Activated gamma-delta T cell (primary cell): ENCODE measurements around the gene HNRNPM.
"Not testable (repeated sequence)": the region's sequence is repeated elsewhere in the genome, so short reads cannot be mapped to it uniquely, and the experiment has no call there.

Source experiments
- DNase-seq: peaks from one replicate; lab custom pipeline; 2025; lab: John Stamatoyannopoulos, UW

The HNRNPM gene

GRCh38 chr19:8426283-8426682 is 18.5 kb upstream of the HNRNPM start:
- no peak for DNase-seq

DNA sequence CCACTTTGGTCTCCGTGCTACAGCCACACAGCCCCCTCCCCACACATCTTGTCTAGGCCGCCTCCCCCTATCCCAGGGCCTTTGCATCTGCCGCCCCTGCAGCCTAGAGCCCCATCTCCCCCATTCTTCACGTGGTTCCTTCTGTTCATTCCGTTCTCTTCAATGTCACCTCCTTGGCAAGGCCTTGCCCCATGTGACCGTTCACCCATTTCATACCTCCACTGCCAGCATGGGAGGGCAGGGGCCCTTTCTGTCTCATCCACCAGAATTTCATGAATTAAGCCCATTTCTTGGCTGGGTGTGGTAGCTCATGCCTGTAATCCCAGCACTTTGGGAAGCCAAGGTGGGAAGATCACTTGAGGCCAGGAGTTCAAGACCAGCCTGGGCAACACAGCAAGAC is 15.7 kb upstream of the HNRNPM start:
- no peak for DNase-seq

- DNase-seq: no peak
Measured at GRCh38 chr19:8429826-8430225, 14.9 kb upstream of the HNRNPM start.

DNA sequence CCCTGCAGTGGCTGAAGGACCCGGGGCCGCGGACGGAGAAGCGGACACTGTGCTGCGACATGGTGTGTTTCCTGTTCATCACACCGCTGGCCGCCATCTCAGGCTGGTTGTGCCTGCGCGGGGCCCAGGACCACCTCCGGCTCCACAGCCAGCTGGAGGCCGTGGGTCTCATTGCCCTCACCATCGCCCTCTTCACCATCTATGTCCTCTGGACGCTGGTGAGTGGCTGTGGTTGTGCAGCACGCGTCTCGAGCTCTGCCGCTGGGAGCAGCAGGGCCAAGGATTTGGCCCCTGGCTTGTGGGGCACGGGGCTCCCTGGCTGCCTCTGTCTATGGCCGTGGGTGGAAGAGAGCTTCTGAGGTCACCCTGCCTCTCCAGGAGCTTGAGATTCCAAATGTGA is 14.1 kb upstream of the HNRNPM start:
- DNase-seq: no peak

- no peak for DNase-seq
Measured at GRCh38 chr19:8438236-8438635, 6.5 kb upstream of the HNRNPM start.

- DNase-seq: no peak
Measured at GRCh38 chr19:8441725-8442544, 2.8 kb upstream of the HNRNPM start.

DNA sequence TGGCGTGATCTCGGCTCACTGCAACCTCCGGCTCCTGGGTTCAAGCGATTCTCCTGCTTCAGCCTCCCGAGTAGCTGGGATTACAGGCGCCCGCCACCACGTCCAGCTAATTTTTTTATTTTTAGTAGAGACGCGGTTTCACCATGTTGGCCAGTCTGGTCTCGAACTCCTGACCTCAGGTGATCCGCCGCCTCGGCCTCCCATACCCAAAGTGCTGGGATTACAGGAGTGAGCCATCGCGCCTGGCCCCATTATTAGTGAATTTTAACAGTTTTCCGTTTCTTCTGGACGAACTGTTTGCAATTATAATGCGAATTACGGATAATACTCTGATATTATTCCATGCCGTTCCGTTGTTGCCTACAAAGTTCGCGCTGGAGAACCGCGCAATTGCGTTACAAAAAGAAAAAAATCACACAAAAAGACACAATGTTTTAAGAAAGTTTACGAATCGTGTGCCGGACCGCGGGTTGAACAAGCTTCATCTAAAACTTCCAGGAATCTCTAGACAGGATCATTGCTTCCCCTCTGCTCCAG is 567 bp upstream of the HNRNPM start:
- not testable (repeated sequence) for DNase-seq

DNA sequence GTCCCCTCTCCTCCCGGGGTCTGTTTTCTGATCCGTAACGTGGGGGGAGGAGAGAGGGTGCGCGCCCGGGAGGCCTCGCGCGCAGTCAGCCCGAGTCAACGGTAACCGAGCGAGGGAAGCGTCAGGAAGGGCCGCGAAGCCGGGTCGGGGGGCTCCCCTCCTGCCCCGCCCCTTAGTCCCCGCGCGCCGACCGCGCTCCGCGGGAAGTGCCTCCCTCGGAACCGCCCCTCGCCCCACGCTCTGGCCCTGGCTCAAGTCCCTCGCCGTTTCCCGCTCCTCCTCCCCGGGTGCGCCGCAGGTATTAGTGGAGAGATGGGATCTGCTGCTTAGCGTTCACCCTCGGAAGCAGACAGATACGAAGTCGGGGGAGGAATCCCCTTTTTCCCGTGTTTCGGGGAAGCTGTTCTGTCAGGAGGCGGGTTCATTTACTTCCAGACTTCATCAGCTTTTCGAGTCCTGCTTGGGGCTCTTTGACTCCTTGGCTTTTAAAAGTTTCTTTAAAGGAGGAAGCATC is 770 bp downstream of the HNRNPM start:
- peak; percentile 48 for DNase-seq

- DNase-seq: no peak
Measured at GRCh38 chr19:8446061-8446709, 1.4 kb downstream of the HNRNPM start.

- no peak for DNase-seq
Measured at GRCh38 chr19:8449830-8450229, 5.1 kb downstream of the HNRNPM start.

- DNase-seq: no peak
Measured at GRCh38 chr19:8451377-8451776, 6.6 kb downstream of the HNRNPM start.

DNA sequence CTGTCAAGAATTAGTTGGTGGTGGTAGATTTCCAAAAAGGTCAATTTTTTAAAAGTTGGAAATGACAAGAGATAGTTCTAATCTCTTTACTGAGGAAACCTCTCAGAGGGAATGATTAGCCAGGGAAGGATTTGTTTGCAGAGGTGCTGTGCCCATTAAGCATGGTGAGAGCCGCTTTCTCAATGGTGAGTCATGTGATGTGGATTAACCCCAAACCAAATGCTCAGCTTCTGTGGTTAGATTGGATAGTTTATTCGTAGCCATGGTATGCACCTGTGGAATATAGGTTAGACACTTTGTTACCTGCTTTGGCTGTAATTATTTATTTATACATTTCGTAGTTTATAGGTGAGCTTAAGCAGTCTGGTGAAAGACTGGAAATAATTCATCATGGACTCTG is 7.1 kb downstream of the HNRNPM start:
- DNase-seq: no peak

- no peak for DNase-seq
Measured at GRCh38 chr19:8452446-8453123, 7.8 kb downstream of the HNRNPM start.

DNA sequence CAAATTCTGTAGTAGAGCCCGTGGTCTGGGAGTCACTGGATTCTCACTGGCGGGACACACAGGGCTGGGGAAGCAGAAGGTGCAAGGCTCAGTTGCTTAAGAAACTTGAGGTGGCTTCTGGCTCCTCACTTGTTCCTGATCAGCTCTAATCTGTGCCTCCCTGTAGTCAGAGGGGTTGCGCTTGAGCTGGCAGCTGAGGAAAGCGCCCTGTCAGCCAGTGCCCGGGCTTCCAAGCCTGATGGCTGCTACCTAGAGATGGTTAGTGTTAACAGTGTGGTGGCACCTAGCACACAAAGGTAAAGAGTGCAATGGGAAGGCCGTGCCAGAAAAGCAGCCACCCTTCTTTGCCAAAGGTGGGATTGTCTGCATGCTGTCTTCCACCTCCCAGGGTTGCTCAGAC is 8.8 kb downstream of the HNRNPM start:
- DNase-seq: no peak

GRCh38 chr19:8454218-8454617 is 9.4 kb downstream of the HNRNPM start:
- no peak for DNase-seq

DNA sequence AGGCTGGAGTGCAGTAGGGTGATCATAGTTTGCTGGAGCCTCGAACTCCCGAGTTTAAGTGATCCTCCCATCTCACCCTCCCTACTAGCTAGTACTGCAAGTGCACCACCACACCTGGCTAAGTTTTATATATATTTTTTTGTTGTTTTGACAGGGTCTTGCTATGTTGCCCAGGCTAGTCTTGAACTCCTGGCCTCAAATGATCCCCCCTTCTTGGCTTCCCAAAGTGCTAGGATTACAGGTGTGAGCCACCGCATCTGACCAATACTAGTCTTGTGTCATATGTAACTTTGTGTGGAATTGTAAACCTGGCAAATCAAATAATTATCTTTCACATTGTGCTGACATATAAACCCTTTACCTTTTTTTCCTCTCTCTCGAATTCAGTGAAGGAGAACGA is 10.2 kb downstream of the HNRNPM start:
- no peak for DNase-seq

GRCh38 chr19:8456064-8456463 is 11.3 kb downstream of the HNRNPM start:
- DNase-seq: no peak

DNA sequence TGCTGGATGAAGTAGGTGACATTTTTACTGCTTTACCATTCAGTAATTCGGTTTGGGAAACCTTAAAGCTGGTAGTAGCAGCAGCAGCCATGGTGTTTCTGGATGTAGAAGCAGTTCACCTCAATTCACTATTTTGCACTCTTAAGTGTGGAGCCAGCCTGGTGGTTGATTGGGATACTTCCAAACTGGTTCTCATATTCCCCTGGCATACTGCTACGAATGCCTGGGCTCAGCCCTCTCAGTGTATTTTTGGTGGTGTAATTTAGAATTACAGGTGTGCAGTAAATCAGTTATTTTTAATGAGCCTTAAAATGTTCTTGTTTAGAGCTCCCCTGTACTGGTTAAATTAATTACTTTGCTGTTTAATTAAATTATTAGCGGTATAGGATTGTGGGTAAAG is 12.4 kb downstream of the HNRNPM start:
- DNase-seq: no peak

GRCh38 chr19:8457827-8458226 is 13.1 kb downstream of the HNRNPM start:
- DNase-seq: no peak

GRCh38 chr19:8458380-8458779 is 13.6 kb downstream of the HNRNPM start:
- DNase-seq: no peak

DNA sequence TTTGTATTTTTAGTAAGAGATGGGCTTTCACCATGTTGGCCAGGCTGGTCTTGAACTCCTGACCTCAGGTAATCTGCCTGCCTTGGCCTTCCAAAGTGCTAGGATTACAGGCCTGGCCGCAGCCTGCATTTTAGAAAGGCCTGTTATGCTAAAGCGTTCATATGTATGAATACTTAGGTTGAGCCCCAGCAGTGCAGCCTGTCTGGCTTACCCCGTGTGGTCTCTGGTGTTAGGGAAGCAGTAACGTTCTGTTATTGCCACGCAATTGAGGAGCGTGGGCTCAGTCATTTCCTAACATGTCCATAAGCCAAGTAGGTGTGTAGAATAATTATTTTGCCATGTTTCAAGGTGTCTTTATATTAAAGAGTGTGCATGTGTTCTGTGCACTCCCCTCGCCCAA is 14.3 kb downstream of the HNRNPM start:
- DNase-seq: no peak

DNA sequence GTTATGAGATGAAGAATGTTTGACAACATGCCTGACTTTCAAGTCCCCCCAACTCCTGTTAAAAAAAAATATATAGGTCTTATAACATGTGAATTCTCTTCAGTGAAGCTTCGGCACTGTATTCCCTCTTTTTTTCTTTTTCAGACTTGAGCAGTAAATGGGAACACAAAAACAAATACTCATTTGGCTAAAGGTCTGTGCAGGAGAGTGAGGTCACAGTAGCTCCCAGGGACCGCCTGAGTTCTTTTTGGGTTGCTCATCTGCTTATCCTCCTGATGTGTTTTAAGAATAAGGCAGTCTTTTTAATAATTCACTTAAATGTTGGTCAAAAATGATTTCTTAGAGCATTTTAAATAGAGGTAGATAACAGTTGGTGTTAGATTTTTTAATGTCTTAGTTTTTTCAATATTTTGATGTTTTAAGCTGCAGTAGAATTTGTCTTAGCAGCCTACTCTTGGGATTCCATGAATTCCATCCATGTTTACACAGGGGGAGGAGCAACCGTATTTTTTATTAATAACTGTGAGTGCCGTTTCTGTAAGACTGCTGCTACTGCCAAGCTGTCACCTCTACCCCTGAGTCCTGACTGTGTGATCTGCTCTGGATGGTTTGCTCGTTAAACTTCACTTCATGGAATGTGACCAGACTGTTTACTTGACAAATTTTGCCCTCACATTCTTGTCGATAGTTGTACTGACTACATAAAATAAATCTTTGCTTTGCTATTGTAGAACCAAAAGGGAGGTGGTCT is 14.9 kb downstream of the HNRNPM start:
- DNase-seq: no peak
